Osteoblast (primary cell): Measurements from ENCODE around the gene MRPL14. TPM values are rescaled to one million over a fixed set of nuclear protein-coding genes. Genes with fewer than 3 reads are reported as not detected.

Source experiments
- DNase-seq: peaks from one replicate; pipeline ENCODE4 v3.0.0; 2011; ENCODE audit warnings: low spot score, mixed read lengths; ENCODE audit not compliant: insufficient read length; ENCODE audit errors: missing footprints
- H2AFZ ChIP-seq: 2 replicates; pipeline ENCODE4 v1.6.0; 2011; ENCODE audit warnings: mild to moderate bottlenecking, low read length
- H3K27ac ChIP-seq: 2 replicates; pipeline ENCODE4 v1.5.1; 2011; ENCODE audit warnings: mild to moderate bottlenecking, low read depth, low read length, moderate library complexity
- H3K27me3 ChIP-seq: 2 replicates; pipeline ENCODE4 v1.6.0; 2012; ENCODE audit warnings: mild to moderate bottlenecking, control low read depth, inconsistent platforms, low read length, moderate library complexity; ENCODE audit not compliant: insufficient read depth
- H3K36me3 ChIP-seq: 2 replicates; pipeline ENCODE4 v1.5.1; 2011; ENCODE audit warnings: mild to moderate bottlenecking, low read length, control low read depth, moderate library complexity; ENCODE audit not compliant: insufficient read depth
- H3K4me1 ChIP-seq: 2 replicates; pipeline ENCODE4 v1.5.1; 2011; ENCODE audit warnings: mild to moderate bottlenecking, low read length, control low read depth, moderate library complexity; ENCODE audit not compliant: insufficient read depth
- H3K4me2 ChIP-seq: 2 replicates; pipeline ENCODE4 v1.6.0; 2011; ENCODE audit warnings: mild to moderate bottlenecking, low read length; ENCODE audit not compliant: insufficient read depth
- H3K4me3 ChIP-seq: fragments of 200-600 bp; sonication (generic); 3 replicates; pipeline ENCODE4 v1.5.1; 2012; ENCODE audit warnings: mild to moderate bottlenecking, low read length, inconsistent platforms; ENCODE audit not compliant: insufficient read depth
- H3K79me2 ChIP-seq: 2 replicates; pipeline ENCODE4 v1.6.0; 2012; ENCODE audit warnings: mild to moderate bottlenecking, low read length, control low read depth, inconsistent platforms; ENCODE audit not compliant: insufficient read depth
- H3K9me3 ChIP-seq: 2 replicates; pipeline ENCODE4 v1.5.1; 2011; ENCODE audit warnings: low read depth, low read length, control low read depth
- H4K20me1 ChIP-seq: 2 replicates; pipeline ENCODE4 v1.6.0; 2012; ENCODE audit warnings: mild to moderate bottlenecking, low read length, control low read depth; ENCODE audit not compliant: insufficient read depth
- total RNA-seq: library from RNA; depleted of rRNA; stranded (reverse); fragments of >200 nt; gene quantifications from 2 replicates; pipeline ENCODE4 v1.2.3, GENCODE V29; 2012
- TF ChIP-seq, protein P1 (sequence below): IDR thresholded peaks from 2 replicates; pipeline ENCODE4 v1.5.1; 2011; ENCODE audit warnings: mild to moderate bottlenecking, low read depth, low read length, moderate library complexity; ENCODE audit errors: extremely low read depth

The MRPL14 gene
- total RNA-seq, 1 donor: 49.9 TPM

DNA sequence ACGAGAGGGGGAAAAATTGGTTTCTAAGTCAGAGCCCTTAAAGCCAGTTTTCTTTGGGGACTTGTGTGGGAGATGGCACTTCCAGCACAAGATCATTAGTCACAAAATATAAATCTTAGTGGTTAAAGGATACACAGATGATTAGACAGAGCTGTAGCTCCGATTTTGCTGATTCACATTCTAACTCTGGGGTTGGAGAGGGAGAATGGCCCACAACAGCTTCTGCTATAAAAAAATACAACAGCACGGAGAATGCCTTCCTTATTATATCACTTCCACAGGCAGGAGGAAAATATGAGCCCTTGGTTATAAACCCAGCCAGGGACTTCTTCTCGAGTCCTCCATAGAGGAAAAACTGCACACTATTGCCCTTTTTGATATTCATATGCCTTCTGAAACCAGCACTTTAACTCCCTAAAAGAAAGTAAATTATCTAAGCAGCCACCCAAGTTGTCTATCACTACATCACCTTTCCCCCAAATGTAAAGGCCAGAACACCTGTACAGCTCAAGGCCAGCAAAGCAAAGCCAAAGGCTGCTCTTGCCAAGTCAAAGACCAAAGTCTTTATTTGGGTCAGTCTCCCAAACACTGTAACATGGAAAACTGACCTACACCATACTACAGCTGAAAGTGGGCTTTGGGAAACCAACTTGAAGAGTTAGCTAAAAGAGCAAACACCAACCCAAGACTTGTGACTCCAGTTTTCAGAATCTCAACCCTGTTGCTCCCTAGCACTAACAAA, 10.4 kb downstream of the MRPL14 start:
- peaks cover 23% of the 10 kb centered on the region for H3K36me3 ChIP-seq

DNA sequence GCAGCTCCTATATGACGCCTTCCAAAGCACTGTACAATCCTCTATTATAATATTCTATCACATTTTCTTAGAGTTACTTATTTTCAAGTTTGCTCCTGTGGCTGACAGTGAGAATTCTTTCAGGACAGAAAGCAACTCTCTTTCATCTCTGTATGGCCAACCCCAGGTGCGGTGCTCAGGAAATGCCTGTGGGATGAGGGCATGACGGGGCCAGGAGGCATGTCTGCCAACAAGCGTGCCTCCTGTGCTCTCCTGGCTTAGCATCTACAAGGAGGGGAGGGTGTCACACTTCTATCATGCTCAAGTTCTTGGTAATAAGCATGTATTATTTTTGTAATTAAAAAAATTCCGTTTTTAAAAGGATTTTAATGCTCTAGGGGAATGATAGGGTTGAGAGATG, 11.4 kb downstream of the MRPL14 start:
- Histone ChIP-seq H3K4me2 (peak overlapping the region; percentile 79), H3K36me3 (peaks cover 30% of the 10 kb centered on the region), H3K27ac (peak overlapping the region; percentile 89), H3K9me3 (no peaks in the 10 kb centered on the region), H3K4me3 (no peak overlapping the region), H4K20me1 (peaks cover 7% of the 10 kb centered on the region), H3K4me1 (peaks cover 54% of the 10 kb centered on the region), H2AFZ (no peak overlapping the region), H3K79me2 (peaks cover 84% of the 10 kb centered on the region), H3K27me3 (no peaks in the 10 kb centered on the region)
- no peak for DNase-seq
- TF ChIP-seq, protein P1, sequence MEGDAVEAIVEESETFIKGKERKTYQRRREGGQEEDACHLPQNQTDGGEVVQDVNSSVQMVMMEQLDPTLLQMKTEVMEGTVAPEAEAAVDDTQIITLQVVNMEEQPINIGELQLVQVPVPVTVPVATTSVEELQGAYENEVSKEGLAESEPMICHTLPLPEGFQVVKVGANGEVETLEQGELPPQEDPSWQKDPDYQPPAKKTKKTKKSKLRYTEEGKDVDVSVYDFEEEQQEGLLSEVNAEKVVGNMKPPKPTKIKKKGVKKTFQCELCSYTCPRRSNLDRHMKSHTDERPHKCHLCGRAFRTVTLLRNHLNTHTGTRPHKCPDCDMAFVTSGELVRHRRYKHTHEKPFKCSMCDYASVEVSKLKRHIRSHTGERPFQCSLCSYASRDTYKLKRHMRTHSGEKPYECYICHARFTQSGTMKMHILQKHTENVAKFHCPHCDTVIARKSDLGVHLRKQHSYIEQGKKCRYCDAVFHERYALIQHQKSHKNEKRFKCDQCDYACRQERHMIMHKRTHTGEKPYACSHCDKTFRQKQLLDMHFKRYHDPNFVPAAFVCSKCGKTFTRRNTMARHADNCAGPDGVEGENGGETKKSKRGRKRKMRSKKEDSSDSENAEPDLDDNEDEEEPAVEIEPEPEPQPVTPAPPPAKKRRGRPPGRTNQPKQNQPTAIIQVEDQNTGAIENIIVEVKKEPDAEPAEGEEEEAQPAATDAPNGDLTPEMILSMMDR: no peak

More for the DNA sequence above, 10.4 kb downstream of the MRPL14 start:
- DNase-seq: peak; percentile 90
- Histone ChIP-seq H3K4me1 (peaks cover 61% of the 10 kb centered on the region), H3K79me2 (peaks cover 86% of the 10 kb centered on the region), H3K4me3 (peak overlapping the region; percentile 32), H2AFZ (no peak overlapping the region), H3K4me2 (peak overlapping the region; percentile 79), H3K9me3 (no peaks in the 10 kb centered on the region), H4K20me1 (peaks cover 10% of the 10 kb centered on the region), H3K27me3 (no peaks in the 10 kb centered on the region), H3K27ac (peak overlapping the region; percentile 89)
- TF ChIP-seq, protein P1: no peak

DNA sequence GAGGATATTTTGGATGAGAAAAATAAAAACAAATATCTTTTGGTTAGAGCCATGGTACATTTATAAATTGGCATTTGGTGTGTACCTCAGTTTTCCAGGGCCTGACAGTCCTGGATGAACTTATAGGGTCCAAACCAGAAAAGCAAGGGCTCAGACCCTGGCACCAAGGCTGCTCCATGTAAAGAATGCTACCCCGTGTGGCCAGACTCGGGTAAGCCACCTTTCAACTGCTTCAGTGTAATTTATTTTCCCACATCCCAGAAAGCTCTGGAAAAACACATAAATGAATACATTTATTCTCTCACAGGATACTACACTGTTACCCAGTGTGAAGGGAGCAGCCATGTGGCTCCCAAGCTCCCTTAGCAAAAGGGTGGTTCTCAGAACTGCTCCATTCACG, 13.8 kb downstream of the MRPL14 start:
- Histone ChIP-seq H3K79me2 (peaks cover 81% of the 10 kb centered on the region), H3K27me3 (no peaks in the 10 kb centered on the region), H3K4me3 (no peak overlapping the region), H3K36me3 (peaks cover 52% of the 10 kb centered on the region), H3K4me2 (no peak overlapping the region), H2AFZ (no peak overlapping the region), H3K4me1 (peaks cover 31% of the 10 kb centered on the region), H4K20me1 (peaks cover under 1% of the 10 kb centered on the region), H3K27ac (no peak overlapping the region), H3K9me3 (no peaks in the 10 kb centered on the region)
- TF ChIP-seq, protein P1: peak; percentile 41
- no peak for DNase-seq
